Choroid plexus epithelial cell (primary cell): ENCODE results near the gene UPP1.

Experiments
- DNase-seq: peaks from one replicate; pipeline ENCODE4 v3.0.0-alpha.2; 2010; ENCODE audit warnings: low read depth
- H3K4me3 ChIP-seq: 2 replicates; pipeline ENCODE4 v1.5.1; 2011; ENCODE audit warnings: low read depth, mild to moderate bottlenecking, control low read depth, low read length, moderate library complexity
- TF ChIP-seq, protein P1 (sequence below): conservative IDR thresholded peaks from 2 replicates; pipeline ENCODE4 v1.5.1; 2011; ENCODE audit warnings: low read depth, mild to moderate bottlenecking, control low read depth, inconsistent platforms, low read length, moderate library complexity

The UPP1 gene

DNA sequence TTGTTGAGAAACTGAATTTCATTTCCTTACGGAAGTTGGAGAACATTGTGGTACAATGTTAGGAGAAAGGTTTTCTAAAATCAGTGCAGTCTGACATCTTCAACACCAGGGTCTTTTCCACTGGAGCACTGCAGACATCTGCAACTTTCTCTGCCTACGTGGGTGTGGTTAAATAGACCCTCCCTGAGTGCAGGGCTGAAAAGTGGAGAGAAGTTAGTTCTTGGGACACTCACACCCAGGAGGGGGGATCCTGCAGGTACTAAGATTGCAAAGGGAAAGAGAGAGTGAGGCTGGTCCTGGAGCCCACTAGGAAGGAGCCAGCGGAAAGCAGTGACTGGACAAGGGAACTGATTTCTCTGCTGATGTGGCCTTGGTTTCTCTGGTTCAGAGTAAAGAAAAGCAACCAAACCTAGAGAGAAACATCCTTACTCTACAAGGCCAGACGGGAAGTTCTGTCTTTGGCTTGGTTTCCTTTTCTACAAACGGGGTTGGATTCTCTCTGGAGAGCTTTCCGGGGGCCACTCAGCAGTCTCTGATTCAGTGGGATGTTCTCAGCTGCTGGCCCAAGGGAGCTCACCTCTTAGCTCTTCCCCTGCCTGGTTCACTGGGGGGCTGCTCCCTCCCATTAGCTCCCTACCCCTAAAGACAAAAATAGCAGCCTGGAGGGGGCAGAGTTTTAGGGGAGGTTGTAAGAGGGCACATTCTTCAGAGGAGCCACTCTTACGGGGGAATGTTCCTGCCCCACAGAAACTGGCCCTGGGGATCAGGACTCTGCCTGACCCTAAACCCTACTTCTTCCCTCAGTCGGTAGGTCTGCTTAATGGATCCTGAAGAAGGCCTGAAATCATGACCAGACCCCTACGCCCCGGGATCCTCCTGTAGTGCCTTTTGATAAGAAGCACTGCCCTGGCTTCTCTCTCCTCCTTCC is 2.7 kb downstream of the UPP1 start:
- TF ChIP-seq, protein P1, sequence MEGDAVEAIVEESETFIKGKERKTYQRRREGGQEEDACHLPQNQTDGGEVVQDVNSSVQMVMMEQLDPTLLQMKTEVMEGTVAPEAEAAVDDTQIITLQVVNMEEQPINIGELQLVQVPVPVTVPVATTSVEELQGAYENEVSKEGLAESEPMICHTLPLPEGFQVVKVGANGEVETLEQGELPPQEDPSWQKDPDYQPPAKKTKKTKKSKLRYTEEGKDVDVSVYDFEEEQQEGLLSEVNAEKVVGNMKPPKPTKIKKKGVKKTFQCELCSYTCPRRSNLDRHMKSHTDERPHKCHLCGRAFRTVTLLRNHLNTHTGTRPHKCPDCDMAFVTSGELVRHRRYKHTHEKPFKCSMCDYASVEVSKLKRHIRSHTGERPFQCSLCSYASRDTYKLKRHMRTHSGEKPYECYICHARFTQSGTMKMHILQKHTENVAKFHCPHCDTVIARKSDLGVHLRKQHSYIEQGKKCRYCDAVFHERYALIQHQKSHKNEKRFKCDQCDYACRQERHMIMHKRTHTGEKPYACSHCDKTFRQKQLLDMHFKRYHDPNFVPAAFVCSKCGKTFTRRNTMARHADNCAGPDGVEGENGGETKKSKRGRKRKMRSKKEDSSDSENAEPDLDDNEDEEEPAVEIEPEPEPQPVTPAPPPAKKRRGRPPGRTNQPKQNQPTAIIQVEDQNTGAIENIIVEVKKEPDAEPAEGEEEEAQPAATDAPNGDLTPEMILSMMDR = no peak
- no peak overlapping the region for H3K4me3 ChIP-seq
- no peak for DNase-seq

DNA sequence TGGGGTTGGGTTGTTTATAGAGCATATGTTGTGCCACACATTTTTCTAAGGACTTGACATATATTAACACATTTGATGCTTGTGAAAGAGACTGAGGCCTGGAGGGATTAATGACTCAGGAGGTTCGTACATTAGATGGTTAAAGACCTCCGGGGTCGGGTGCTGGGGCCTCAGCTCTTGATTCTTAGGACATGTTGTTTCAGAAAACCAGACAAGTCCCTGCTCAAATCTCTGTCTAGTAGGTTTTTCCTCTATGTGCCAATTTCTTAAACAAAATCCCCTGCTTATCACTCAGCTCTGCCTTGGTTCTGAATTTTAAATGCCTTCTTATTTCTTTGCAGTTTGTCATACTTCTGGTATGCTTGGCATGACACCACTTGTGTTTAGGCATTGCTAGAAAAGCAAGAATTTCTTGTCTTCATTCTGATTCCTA is 5.8 kb downstream of the UPP1 start:
- H3K4me3 ChIP-seq = no peak overlapping the region
- DNase-seq = peak; percentile 83
- TF ChIP-seq, protein P1 = no peak

DNA sequence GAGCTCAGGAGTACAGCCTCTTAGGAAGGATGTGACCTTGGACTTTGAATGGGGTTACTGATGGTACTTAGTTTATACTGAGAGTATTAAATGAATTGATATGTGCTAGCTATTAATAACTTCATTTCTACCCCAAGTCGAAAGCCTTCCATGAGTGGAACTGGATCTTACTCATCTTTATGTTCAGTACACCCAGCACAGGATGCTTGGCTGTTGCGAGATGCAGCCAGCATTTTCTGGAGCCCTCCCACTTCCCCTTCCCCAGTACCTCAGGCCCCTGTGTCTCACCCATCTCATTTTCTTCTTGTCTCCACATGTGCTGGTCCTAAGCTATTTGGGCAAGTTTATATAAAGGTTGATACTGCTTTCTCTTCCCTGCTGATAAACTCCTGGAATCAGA is 7.2 kb downstream of the UPP1 start:
- H3K4me3 ChIP-seq = no peak overlapping the region
- no peak for DNase-seq
- TF ChIP-seq, protein P1 = no peak

DNA sequence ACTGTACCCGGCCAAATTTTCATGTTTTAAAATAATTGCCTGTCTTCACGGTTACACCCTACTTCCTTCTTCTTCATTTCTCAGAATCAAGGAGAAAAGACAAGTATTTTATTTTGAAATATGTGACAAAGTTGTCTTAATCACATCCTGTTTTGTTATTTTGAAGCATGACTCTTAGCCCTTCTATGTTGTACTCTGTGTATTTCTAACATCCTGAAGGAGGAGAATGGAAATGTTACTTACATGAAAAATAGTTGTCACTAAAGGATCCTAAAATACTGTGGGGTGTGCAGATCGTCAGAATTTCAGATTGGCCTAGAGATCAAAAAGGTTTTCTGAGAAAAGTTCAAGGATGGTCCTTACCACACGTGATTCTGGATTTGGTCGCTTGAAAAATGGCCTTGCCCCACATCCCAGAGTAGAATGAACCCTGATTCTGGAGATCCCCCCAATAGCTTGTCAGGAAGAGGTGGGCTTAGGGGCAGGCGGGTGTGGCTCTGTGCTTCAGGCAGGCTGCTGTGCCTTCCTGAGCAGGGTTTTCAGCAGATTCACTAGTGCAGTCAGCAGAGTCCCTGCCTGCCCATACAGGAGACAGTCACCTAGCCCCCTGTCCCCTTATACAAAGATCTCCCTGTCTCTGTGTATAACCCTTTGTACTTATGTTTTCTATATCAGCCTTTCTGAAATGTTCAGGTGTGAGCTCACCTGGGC is 8.6 kb downstream of the UPP1 start:
- TF ChIP-seq, protein P1 = no peak
- DNase-seq = no peak
- H3K4me3 ChIP-seq = no peak overlapping the region

DNA sequence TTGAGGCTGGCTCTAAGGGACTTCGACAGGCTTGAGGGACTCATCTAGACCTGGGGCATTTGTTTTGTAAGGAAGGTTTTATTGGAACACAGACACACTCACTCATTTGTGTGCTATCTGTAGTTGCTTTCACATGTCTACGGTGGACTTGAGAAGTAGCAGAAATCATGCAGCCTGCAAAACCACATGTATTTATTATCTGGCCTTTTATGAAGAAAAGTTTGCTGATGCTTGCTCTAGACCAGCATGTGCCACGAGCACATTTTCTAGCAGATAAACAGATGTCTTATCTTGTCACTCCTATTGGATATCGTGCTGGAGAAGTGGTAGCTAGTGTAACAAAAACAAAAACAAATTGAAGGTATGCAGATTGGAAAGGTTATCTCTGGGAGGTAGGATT is 9.8 kb downstream of the UPP1 start:
- no peak overlapping the region for H3K4me3 ChIP-seq

DNA sequence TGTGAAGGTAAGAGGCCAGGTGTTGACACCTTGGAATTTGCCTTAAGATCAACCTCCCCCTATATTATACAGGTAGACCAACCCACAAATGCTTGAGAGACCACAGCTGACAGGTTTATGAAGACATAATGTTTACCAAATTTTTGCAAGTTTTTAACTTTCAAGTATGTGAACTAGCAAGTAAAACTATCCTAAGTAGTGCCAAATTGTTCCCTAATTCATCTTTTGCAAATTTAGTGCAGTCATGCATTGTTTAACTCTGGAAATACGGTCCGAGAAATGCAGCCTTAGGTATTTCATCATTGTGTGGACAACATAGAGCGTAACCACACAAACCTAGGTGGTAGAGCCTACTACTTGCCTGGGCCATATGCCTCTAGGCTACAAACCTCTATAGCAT is 10.7 kb downstream of the UPP1 start:
- no peak overlapping the region for H3K4me3 ChIP-seq
- DNase-seq = no peak
- TF ChIP-seq, protein P1 = no peak

More for the DNA sequence above, 9.8 kb downstream of the UPP1 start:
- TF ChIP-seq, protein P1 = no peak
- peak; percentile 40 for DNase-seq
